H1 (cell line): ENCODE data around the gene VPS9D1.

Source experiments
- ASH2L ChIP-seq: fragments of 200-600, 300-600 bp; sonication (generic); IDR thresholded peaks from one replicate; pipeline ENCODE4 v1.7.1; 2017; ENCODE audit warnings: low read length
- BRCA1 ChIP-seq: IDR thresholded peaks from 2 replicates; pipeline ENCODE4 v1.6.1; 2012; ENCODE audit warnings: low read depth, low read length, improper control_type of control experiment
- EP300 ChIP-seq, 2 experiments: IDR thresholded peaks; 1 replicate in 1 of 2; 2 replicates in 1 of 2; pipeline ENCODE4 v1.6.1; 2011 to 2012; ENCODE audit warnings: low read depth in 2 of 2, low read length in 2 of 2, mild to moderate bottlenecking in 2 of 2, borderline replicate concordance in 1 of 2, inconsistent platforms in 1 of 2, moderate library complexity in 1 of 2
- EZH2 ChIP-seq: fragments of 200-600 bp; sonication (generic); IDR thresholded peaks from 2 replicates; pipeline ENCODE4 v1.7.1; 2012; ENCODE audit warnings: low read depth, mild to moderate bottlenecking, moderate library complexity, low read length, inconsistent platforms; ENCODE audit not compliant: severe bottlenecking
- POLR2A ChIP-seq, 2 experiments: IDR thresholded peaks; 1 replicate in 1 of 2; 2 replicates in 1 of 2; pipeline ENCODE4 v1.6.1; 2011; ENCODE audit warnings: low read depth in 2 of 2, low read length in 2 of 2, mild to moderate bottlenecking in 2 of 2; ENCODE audit errors: control extremely low read depth in 1 of 2
- POU5F1 ChIP-seq: IDR thresholded peaks from 2 replicates; pipeline ENCODE4 v1.6.1; 2011; ENCODE audit warnings: low read depth, mild to moderate bottlenecking, low read length, moderate library complexity
- RNF2 ChIP-seq: fragments of 200-900, 300-1000 bp; sonication (generic); IDR thresholded peaks from 2 replicates; pipeline ENCODE4 v1.7.1; 2016; ENCODE audit warnings: borderline replicate concordance, low read depth, mild to moderate bottlenecking, antibody characterized with exemption, low read length; ENCODE audit not compliant: poor library complexity, severe bottlenecking; ENCODE audit errors: missing control alignments
- RXRA ChIP-seq: IDR thresholded peaks from 2 replicates; pipeline ENCODE4 v1.6.1; 2011; ENCODE audit warnings: low read depth, mild to moderate bottlenecking, low read length, moderate library complexity; ENCODE audit not compliant: insufficient read depth
- SIN3A ChIP-seq, 2 experiments: IDR thresholded peaks in 1 of 2; conservative IDR thresholded peaks in 1 of 2; 2 replicates each; pipeline ENCODE4 v1.6.1; 2011 to 2012; ENCODE audit warnings: low read length in 2 of 2, improper control_type of control experiment in 1 of 2, low read depth in 1 of 2, mild to moderate bottlenecking in 1 of 2
- SP2 ChIP-seq: IDR thresholded peaks from 2 replicates; pipeline ENCODE4 v1.6.1; 2012; ENCODE audit warnings: mild to moderate bottlenecking, low read length, inconsistent platforms
- TAF1 ChIP-seq: IDR thresholded peaks from 2 replicates; pipeline ENCODE4 v1.6.1; 2011; ENCODE audit warnings: mild to moderate bottlenecking, low read depth, low read length
- ZNF274 ChIP-seq: IDR thresholded peaks from 2 replicates; pipeline ENCODE4 v1.7.0; 2012; ENCODE audit warnings: low read length, borderline replicate concordance; ENCODE audit errors: extremely low read depth
- TF ChIP-seq, protein P1 (sequence below), 3 experiments: IDR thresholded peaks; 1 replicate in 2 of 3; 2 replicates in 1 of 3; pipeline versions ENCODE4 v1.5.1 to v1.6.1; 2011; ENCODE audit warnings: low read length in 3 of 3, mild to moderate bottlenecking in 3 of 3, inconsistent platforms in 2 of 3, low read depth in 1 of 3, moderate library complexity in 1 of 3; ENCODE audit not compliant: insufficient read depth in 1 of 3; ENCODE audit errors: control extremely low read depth in 1 of 3

DNA sequence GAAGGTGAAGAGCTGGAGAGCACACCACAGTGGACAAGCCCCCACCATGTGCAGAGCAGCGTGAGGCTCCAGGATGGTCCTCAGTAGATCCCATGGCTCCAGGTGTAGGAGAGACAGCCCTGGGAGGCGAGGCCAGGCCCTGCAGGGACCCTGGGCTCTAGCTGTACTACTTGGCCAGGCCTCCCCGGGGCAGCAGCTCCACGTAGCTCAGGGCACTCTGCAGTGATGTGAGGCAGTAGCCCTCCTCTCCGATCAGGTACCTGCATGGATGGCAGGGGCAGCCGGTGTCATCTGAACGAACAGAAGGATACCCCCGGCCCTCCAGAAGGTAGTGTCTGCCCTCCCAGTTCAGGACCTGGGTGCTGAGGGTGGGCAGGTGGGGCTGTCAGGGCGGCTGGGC lies 13.0 kb downstream of the VPS9D1 start:
- TF ChIP-seq POLR2A (IDR thresholded peaks at IDR 0.05; ENCODE audit: control extremely low read depth in 1 of 2, low read depth in 2 of 2, low read length in 2 of 2) (no peak), SP2 (no peak), EZH2 (no peak), SIN3A (conservative IDR thresholded peaks at IDR 0.05 in 1 of 2, IDR thresholded peaks at IDR 0.05 in 1 of 2; ENCODE audit: low read depth in 1 of 2, low read length in 2 of 2) (no peak), ASH2L (no peak), ZNF274 (no peak), TAF1 (no peak), POU5F1 (no peak), RXRA (no peak), EP300 (IDR thresholded peaks at IDR 0.05; ENCODE audit: borderline replicate concordance in 1 of 2, low read depth in 2 of 2, low read length in 2 of 2) (no peak), RNF2 (no peak), BRCA1 (no peak)
- TF ChIP-seq, protein P1, sequence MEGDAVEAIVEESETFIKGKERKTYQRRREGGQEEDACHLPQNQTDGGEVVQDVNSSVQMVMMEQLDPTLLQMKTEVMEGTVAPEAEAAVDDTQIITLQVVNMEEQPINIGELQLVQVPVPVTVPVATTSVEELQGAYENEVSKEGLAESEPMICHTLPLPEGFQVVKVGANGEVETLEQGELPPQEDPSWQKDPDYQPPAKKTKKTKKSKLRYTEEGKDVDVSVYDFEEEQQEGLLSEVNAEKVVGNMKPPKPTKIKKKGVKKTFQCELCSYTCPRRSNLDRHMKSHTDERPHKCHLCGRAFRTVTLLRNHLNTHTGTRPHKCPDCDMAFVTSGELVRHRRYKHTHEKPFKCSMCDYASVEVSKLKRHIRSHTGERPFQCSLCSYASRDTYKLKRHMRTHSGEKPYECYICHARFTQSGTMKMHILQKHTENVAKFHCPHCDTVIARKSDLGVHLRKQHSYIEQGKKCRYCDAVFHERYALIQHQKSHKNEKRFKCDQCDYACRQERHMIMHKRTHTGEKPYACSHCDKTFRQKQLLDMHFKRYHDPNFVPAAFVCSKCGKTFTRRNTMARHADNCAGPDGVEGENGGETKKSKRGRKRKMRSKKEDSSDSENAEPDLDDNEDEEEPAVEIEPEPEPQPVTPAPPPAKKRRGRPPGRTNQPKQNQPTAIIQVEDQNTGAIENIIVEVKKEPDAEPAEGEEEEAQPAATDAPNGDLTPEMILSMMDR (IDR thresholded peaks at IDR 0.05; ENCODE audit: control extremely low read depth in 1 of 3, insufficient read depth in 1 of 3, low read depth in 1 of 3, low read length in 3 of 3), result no peak
